Tibial nerve (tissue), 4 donors: ENCODE data around the gene EPX. TPM values are rescaled to one million over a fixed set of nuclear protein-coding genes. Genes with fewer than 3 reads are reported as not detected.

ENCODE experiments used
- DNase-seq, 2 donors: peaks; one replicate each; pipeline ENCODE4 v3.0.0-alpha.2; 2019; ENCODE audit warnings: low spot score in 2 of 2
- H3K27ac ChIP-seq, 4 donors: fragments of 200-600 bp; sonication (generic) in 3 of 4; one replicate each; pipeline ENCODE4 v1.5.1; 2017 to 2019; ENCODE audit warnings: mild to moderate bottlenecking in 1 of 4
- H3K27me3 ChIP-seq, 2 donors: fragments of 200-600 bp; sonication (generic) in 1 of 2; one replicate each; pipeline versions ENCODE4 v1.5.1 to v1.6.0; 2017 to 2019
- H3K36me3 ChIP-seq, 3 donors: fragments of 200-600 bp; sonication (generic); one replicate each; pipeline ENCODE4 v1.5.1; 2018 to 2019
- H3K4me1 ChIP-seq, 4 donors: fragments of 200-600 bp; sonication (generic) in 3 of 4; one replicate each; pipeline ENCODE4 v1.5.1; 2017 to 2019
- H3K4me3 ChIP-seq, 4 donors: fragments of 200-600 bp; sonication (generic) in 3 of 4; one replicate each; pipeline ENCODE4 v1.5.1; 2017 to 2019; ENCODE audit warnings: mild to moderate bottlenecking in 1 of 4, moderate library complexity in 1 of 4
- H3K9me3 ChIP-seq, 4 donors: fragments of 200-600 bp; sonication (generic) in 3 of 4; one replicate each; pipeline ENCODE4 v1.5.1; 2017 to 2019
- EP300 ChIP-seq, 2 donors: sonication (generic); formaldehyde crosslinking; IDR thresholded peaks; one replicate each; pipeline ENCODE4 v1.6.1; 2017; ENCODE audit warnings: antibody characterized with exemption in 2 of 2, mild to moderate bottlenecking in 1 of 2
- POLR2A ChIP-seq, 2 donors: fragments of 450-650 bp; IDR thresholded peaks; one replicate each; pipeline ENCODE4 v1.6.1; 2017; ENCODE audit warnings: antibody characterized with exemption in 2 of 2, mild to moderate bottlenecking in 2 of 2, moderate library complexity in 2 of 2
- WGBS, 2 donors: methylation state at CpG; one replicate each; pipeline ENCODE4 v1.1.5; 2018; 5-methylcytosine and 5-hydroxymethylcytosine counted together
- total RNA-seq, 4 donors: library from RNA; depleted of rRNA; stranded (reverse); fragments of >200 nt; gene quantifications; one replicate each; pipeline ENCODE4 v1.1.0, GENCODE V29; 2016
- TF ChIP-seq, protein P1 (sequence below), 5 experiments: fragments of 200-600 bp in 3 of 5; fragments of 450-650 bp in 2 of 5; sonication (generic) in 3 of 5; IDR thresholded peaks; one replicate each; pipeline ENCODE4 v1.5.1; 2016 to 2019; ENCODE audit warnings: antibody characterized with exemption in 5 of 5, mild to moderate bottlenecking in 3 of 5, moderate library complexity in 2 of 5

EPX gene
- total RNA-seq, 4 donors from 2014 or later = not detected

DNA sequence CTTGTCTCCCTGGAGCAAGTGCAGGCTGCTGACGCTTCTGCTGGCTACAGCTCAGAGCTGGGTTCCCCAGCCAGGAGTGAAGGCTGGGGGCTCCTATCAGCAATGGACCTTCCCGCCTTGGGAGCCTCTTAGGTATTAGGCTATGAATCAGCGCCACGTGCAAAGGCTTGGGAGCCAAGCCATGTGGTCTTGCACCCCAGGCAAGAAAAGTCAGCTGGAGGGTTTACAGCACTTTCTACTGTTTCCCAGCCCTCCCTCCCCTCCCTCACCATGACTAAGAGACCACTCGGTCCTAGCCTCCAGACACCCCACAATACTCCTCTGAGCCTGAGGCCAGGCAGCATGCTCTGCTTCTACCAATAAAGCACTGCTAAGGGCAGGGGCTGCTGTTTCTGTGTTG, 12.3 kb downstream of the EPX start:
- TF ChIP-seq, protein P1, sequence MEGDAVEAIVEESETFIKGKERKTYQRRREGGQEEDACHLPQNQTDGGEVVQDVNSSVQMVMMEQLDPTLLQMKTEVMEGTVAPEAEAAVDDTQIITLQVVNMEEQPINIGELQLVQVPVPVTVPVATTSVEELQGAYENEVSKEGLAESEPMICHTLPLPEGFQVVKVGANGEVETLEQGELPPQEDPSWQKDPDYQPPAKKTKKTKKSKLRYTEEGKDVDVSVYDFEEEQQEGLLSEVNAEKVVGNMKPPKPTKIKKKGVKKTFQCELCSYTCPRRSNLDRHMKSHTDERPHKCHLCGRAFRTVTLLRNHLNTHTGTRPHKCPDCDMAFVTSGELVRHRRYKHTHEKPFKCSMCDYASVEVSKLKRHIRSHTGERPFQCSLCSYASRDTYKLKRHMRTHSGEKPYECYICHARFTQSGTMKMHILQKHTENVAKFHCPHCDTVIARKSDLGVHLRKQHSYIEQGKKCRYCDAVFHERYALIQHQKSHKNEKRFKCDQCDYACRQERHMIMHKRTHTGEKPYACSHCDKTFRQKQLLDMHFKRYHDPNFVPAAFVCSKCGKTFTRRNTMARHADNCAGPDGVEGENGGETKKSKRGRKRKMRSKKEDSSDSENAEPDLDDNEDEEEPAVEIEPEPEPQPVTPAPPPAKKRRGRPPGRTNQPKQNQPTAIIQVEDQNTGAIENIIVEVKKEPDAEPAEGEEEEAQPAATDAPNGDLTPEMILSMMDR (IDR thresholded peaks at IDR 0.05) = no peak
- no peak for TF ChIP-seq POLR2A (IDR thresholded peaks at IDR 0.05)
- no peak for TF ChIP-seq EP300 (IDR thresholded peaks at IDR 0.05)
- no peaks in the 10 kb centered on the region for H3K9me3 ChIP-seq
- WGBS, 2 donors = 69 to 84% methylated on average over 5 of the region's 5 CpGs
- no peaks in the 10 kb centered on the region for H3K4me1 ChIP-seq
- H3K27ac ChIP-seq = no peak overlapping the region
- no peaks in the 10 kb centered on the region for H3K27me3 ChIP-seq
- no peak overlapping the region for H3K4me3 ChIP-seq
- no peak for DNase-seq
- peaks cover 0 to 63% (median 5%) of the 10 kb centered on the region in 3 donors for H3K36me3 ChIP-seq

GRCh38 chr17:58205936-58206335, 13.4 kb downstream of the EPX start:
- Histone ChIP-seq H3K4me3 (no peak overlapping the region), H3K9me3 (no peaks in the 10 kb centered on the region), H3K27me3 (no peaks in the 10 kb centered on the region), H3K4me1 (no peaks in the 10 kb centered on the region), H3K27ac (no peak overlapping the region), H3K36me3 (peaks cover 3 to 75% (median 5%) of the 10 kb centered on the region in 3 donors)
- TF ChIP-seq, protein P1 (IDR thresholded peaks at IDR 0.05) = no peak
- no peak for TF ChIP-seq POLR2A (IDR thresholded peaks at IDR 0.05)
- no peak for TF ChIP-seq EP300 (IDR thresholded peaks at IDR 0.05)
- WGBS, 2 donors = 88 to 92% methylated on average over 8 to 11 of the region's 11 CpGs
- DNase-seq = no peak

GRCh38 chr17:58207451-58207850, 14.9 kb downstream of the EPX start:
- TF ChIP-seq POLR2A (IDR thresholded peaks at IDR 0.05) = no peak
- TF ChIP-seq, protein P1 (IDR thresholded peaks at IDR 0.05) = no peak
- TF ChIP-seq EP300 (IDR thresholded peaks at IDR 0.05) = no peak
- 80 to 86% methylated on average over 3 of the region's 3 CpGs for WGBS, 2 donors
- no peak overlapping the region for H3K4me3 ChIP-seq
- peaks cover 3 to 90% (median 5%) of the 10 kb centered on the region in 3 donors for H3K36me3 ChIP-seq
- H3K9me3 ChIP-seq = no peaks in the 10 kb centered on the region
- no peak overlapping the region for H3K27ac ChIP-seq
- H3K4me1 ChIP-seq = no peaks in the 10 kb centered on the region
- H3K27me3 ChIP-seq = no peaks in the 10 kb centered on the region
- DNase-seq = no peak

GRCh38 chr17:58208344-58208743, 15.8 kb downstream of the EPX start:
- no peaks in the 10 kb centered on the region for H3K4me1 ChIP-seq
- WGBS, 2 donors = 92 to 95% methylated on average over 5 of the region's 5 CpGs
- H3K36me3 ChIP-seq = peaks cover 3 to 92% (median 5%) of the 10 kb centered on the region in 3 donors
- no peak overlapping the region for H3K4me3 ChIP-seq
- DNase-seq = no peak
- H3K27ac ChIP-seq = no peak overlapping the region
- TF ChIP-seq, protein P1 (IDR thresholded peaks at IDR 0.05) = no peak
- TF ChIP-seq POLR2A (IDR thresholded peaks at IDR 0.05) (no peak), EP300 (IDR thresholded peaks at IDR 0.05) (no peak)
- H3K27me3 ChIP-seq = no peaks in the 10 kb centered on the region
- no peaks in the 10 kb centered on the region for H3K9me3 ChIP-seq

DNA sequence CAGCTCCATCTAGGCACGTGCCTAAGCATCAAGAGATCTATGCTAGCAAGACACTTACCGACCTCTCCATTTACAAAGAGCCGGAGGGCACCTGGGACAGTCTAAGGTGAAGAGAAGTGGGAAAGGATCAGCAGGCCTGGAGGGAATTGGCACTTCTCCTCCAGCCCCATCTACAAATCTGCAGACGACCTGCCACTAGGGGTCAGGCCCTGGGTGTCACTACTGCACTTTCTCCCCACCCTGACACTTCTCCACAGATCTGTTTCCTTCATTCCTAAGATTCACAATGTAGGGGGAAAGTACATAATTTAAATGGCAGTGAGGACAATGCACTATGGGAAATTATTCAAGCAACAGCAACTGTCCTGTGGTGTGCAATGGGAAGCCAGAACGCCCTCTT, 18.4 kb downstream of the EPX start:
- Histone ChIP-seq H3K4me3 (no peak overlapping the region), H3K27ac (no peak overlapping the region), H3K36me3 (peaks cover 0 to 98% (median 3%) of the 10 kb centered on the region in 3 donors), H3K4me1 (no peaks in the 10 kb centered on the region), H3K27me3 (no peaks in the 10 kb centered on the region), H3K9me3 (no peaks in the 10 kb centered on the region)
- 83 to 84% methylated on average over 5 of the region's 5 CpGs for WGBS, 2 donors
- TF ChIP-seq EP300 (IDR thresholded peaks at IDR 0.05) (no peak), POLR2A (IDR thresholded peaks at IDR 0.05) (no peak)
- TF ChIP-seq, protein P1 (IDR thresholded peaks at IDR 0.05) = no peak
- no peak for DNase-seq
